Measurements from ENCODE around the gene VEPH1.
A peak's percentile ranks its signal among the peaks of the same experiment; 100 is the strongest.

VEPH1 gene

DNA sequence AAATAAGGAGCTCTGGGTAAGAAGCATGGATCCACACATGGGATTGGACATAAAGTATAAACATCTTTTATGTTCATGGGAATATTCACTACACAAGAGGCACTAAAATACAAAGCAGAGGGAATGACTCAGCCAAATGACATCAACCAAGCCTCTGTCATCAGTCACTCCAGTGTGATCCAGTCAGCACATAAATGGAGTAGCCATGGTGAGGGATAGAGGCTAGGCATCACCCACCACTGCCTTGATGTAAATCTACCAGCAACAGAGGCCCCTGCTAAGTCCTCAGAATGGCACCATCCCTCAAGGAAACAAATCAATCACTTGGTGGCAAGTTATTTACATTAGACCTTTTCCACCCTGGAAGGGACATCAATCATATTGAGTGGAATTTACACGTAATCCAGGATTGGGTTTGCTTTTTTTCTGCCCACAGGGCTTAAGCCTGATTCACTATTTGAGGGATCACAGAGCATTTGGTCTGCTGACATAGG is 27.2 kb downstream of the VEPH1 start:
- DNase-seq (ENCODE audit: low spot score): no peak

DNA sequence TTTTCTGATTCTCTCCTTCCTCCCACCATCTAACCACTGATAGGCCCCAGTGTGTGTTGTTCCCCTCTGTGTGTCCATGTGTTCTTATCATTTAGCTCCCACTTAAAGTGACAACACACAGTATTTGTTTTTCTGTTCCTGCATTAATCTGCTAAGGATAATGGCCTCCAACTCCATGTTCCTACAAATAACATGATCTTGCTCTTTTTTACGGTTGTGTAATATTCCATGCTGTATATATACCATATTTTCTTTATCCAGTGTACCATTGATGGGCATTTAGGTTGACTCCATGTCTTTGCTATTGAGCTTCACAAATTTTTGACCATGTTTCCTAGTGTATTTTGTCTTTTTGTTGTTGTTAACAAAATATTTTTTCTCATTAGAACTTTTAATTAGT is 30.6 kb downstream of the VEPH1 start:
- no peak for DNase-seq (ENCODE audit: low spot score)

DNA sequence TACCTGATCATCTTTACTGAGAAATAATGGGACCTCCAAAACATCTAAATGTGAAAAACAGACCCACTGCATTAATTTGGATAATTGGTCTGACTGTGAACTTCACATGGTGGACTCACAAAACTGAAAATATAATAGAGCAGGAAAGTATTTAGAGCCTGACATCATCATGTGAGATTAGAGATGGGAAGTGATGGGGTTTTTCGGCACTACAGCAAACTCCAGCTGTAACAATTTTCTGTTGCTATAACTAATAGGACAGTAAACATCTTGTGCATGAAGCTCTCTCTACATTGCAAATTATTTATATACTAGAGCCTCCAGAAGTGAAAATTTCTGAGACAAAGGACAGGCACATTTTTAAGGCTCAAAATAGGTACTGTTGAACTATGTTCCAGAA is 32.2 kb downstream of the VEPH1 start:
- DNase-seq (ENCODE audit: low spot score): no peak

DNA sequence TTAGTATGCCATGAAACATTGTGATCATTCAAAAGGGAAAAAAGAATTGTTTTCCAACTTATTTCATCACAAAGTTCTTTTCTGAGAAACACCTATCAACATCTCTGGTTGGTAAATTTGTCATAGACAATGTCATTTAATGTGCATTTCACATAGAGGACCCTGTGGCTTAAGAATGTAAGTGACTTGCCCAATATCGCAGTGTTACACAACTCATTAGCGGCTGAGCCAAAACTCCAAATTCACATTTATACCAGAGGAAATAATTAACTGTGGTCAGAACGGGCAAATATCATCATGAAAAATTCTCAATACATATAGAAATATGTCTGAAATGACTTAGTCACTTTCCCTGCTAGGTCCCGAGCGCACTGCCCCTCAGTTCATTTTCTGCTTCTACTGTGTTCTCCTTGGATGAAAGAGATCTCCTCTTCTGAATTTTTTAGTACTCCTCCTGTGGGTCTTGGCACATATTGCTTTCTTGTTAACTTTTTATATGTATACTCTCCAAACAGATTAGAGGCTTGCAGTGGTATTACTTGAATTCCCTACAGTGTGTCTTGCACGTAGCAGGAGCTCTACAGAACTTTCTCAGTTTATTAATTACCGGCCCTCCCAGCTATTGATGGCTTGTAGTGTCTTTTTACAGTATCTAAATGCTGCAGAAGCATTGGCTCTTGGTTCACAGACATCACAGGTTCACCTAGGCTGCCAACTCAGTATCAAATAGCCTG is 33.5 kb downstream of the VEPH1 start:
- DNase-seq (ENCODE audit: low spot score): no peak

DNA sequence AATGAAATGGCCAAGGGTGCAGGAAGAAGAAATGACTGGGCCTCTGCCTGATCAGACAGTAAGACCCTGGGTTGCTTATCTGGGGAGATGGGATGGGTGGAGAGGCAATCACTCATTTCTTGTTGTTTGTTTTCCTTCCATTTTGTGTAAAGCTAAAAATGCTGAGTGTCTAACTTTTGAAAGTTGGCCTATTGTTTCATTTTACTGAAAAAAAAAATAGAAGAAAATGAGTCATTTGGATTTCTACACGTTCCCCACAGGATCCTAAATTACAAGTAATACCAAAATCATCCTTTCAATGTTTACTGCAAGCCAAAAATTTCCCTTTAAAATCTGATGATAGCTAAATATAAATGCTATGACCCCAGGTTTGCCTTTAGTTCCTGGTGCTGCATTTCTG is 36.0 kb downstream of the VEPH1 start:
- no peak for DNase-seq (ENCODE audit: low spot score)

DNA sequence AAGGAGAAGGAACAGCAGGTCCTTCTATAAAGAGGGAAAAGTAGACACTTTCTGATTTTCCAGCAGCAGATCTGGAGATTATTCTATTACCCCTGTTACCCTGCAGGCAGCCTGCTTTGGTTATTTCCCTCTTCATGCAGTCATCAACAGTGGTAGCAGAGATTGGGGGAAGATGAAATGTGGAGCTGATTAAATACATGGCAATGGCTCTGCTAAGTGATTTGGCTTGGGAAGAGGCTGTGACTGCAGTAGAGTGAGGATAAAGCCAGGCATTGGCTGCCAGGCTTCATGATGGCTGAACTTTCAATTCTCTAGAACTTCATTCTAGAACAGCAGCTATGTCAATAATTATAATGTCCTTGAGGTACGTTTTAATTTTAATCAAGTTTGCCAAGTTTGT is 37.5 kb downstream of the VEPH1 start:
- DNase-seq (ENCODE audit: low spot score): no peak

DNA sequence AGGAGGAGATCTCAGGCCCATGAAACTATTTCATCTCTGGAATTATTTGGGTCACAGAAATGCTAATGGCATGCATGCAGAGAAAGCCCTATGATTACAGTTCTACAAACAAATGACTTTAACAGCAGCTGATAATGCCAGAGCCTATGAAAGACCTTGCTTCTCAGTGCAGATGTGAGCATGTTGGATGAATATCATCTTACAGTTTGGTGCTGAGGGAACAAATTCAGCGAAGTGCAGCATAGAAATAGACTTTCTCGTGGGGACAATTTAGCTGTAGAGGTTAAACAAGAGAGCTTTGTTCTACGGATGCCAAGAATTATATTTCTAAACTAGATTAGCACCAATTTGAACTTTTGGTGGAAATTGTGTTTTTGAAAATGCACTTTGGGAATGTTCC is 38.9 kb downstream of the VEPH1 start:
- no peak for DNase-seq (ENCODE audit: low spot score)

DNA sequence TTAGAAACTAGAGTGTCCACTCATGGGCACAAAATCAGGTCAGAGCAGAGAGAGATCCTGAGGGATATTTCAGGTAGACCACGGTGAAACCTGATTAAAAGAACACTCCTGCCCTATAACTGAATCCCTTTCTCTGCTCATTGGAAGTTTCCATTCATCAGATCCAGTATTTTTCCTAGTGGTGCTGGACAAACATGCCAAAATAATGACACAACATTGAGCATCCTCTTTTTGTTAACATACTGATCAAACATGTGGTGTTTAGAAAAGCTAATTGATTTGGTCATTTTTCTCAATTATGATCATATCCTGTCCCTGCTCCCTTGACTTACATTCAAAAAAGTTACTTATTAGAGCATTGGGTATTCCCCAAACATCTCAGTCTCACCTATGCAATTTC is 39.4 kb downstream of the VEPH1 start:
- no peak for DNase-seq (ENCODE audit: low spot score)

DNA sequence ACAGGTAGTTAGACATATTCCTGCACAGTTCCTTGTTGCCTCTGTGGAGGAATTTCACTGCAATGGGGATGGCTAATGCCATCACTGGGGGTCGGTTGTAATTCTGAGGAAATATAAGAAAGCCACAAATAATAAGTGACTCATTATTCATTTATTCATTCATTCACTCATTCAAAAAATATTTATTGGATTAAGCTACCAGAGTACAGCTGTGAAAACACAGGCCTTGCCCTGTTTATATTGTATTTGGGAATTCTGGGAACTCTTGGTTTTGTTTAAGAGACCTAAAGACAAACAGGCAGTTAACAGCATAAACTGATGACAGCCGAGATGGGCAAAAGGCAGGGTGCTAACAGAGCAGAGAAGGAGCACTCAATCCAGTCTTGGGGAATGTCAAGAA is 43.0 kb downstream of the VEPH1 start:
- no peak for DNase-seq (ENCODE audit: low spot score)

DNA sequence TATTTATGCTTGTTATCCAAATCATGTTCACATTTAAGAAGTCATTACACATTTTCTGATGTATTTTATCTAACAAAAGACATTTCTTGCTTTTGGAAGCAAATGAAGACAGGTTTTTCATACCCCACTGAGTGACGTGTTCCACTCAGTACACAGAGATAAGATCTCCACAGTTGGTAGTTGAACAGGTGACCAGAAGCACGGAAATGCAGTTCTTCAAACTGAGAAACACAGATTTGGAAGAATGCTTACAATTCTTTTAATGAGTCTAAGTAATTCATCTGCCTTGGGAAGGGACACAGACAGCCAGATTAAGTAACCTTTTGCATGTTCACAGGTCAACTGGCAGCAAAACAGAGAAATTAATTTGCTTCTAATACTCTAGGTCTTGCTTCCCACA is 43.5 kb downstream of the VEPH1 start:
- no peak for DNase-seq (ENCODE audit: low spot score)

DNA sequence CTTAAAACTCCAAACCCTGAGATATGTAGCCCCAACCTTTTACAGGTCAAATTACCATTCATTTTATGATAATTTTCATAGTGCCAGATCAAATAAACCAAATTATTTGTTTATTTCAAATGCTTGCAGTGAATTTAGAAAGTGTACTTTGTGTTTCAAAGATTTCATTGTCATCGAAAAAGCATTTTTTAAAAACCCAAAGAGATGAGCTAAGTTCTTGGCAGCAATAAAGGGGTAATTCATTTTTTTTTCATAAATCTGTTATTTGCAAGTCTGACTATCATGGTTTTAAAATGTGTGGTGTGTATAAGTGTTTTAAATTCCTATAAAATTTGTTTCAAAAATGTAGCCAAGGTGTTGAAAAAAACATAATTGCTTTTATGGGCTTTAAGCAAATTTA is 49.4 kb downstream of the VEPH1 start:
- DNase-seq (ENCODE audit: low spot score): no peak

DNA sequence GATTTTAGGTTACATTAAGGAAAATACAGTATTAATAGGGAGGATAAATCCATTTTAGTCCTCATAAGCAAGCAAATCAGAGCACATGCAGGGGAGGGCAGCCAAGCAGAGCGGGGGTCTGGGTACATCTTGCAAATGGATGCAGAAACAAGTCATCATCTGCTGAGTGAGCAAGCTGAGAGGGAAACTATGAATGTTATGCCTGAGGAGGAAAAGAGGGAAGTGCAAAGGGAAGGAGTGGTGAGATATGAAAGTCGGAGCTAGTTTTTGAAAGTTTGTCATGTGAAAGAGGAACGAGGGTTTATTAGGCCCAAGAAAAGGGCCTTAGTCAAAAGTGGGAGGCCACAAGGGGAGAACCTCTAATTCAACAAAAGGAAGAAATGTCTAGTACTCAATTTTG is 51.1 kb downstream of the VEPH1 start:
- no peak for DNase-seq (ENCODE audit: low spot score)

DNA sequence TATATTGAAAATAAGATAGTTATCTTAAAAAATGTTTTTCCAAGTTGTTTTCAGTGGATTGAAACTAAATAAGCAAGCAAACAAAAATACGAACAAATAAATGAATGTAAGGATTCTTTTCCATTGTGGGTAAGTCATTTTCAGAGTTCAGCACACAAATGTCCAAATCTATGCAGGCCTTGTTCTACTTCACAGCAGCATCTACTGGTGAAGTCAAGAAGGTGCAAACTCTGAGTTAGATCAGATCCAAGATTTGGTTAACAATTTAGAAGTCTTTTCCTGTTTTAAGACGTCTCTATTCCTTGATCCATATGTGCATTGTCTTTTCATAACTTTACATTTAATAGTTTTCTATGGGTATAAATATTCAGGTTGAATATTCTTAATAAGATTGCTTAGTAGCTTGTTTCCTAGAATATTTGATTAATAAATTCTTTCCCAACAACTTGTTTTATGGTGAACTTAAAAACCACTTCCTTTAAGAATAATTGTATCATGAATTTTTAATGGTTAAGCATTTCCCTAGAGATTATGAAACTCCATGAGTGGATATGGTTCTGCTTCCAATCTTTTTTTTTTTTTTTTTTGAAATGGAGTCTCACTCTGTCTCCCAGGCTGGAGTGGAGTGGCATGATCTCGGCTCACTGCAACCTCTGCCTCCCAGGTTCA is 56.1 kb downstream of the VEPH1 start:
- peak; percentile 31 for DNase-seq (ENCODE audit: low spot score)

DNA sequence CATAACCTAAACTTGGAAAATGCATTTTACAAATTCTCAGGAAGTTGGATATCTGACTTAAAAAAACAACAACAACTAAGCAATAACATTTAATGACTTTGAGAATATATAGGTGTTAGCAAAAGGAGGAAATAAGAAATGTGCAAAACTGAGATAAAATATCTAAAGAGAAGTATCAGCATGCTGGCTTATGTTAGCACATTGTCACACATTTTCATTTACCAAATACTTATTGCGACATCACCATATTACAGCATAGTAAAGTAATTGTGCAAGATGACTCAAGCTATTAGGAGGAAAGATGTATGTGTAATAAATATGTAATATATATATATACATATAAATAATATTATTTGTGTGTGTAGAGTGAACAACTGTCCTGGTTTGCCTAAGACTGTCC is 57.4 kb downstream of the VEPH1 start:
- DNase-seq (ENCODE audit: low spot score): no peak

DNA sequence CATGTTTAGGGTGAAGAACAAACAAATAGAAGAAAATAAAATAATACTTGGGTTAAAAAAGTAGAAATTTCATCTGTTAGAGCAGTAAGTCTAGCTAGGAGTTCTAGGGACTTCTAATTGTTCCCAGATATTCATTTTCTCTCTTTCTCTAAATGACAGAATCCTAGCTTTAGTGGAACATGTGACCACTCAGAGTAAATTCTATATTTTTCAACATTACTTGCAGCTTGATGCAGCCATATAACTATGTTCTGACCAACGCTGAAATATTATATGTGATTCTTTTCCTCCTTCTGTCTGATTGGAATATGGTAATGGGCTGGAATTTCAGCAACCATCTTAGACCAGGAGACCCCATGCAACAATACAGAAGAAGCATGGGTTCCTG is 58.4 kb downstream of the VEPH1 start:
- DNase-seq (ENCODE audit: low spot score): no peak

DNA sequence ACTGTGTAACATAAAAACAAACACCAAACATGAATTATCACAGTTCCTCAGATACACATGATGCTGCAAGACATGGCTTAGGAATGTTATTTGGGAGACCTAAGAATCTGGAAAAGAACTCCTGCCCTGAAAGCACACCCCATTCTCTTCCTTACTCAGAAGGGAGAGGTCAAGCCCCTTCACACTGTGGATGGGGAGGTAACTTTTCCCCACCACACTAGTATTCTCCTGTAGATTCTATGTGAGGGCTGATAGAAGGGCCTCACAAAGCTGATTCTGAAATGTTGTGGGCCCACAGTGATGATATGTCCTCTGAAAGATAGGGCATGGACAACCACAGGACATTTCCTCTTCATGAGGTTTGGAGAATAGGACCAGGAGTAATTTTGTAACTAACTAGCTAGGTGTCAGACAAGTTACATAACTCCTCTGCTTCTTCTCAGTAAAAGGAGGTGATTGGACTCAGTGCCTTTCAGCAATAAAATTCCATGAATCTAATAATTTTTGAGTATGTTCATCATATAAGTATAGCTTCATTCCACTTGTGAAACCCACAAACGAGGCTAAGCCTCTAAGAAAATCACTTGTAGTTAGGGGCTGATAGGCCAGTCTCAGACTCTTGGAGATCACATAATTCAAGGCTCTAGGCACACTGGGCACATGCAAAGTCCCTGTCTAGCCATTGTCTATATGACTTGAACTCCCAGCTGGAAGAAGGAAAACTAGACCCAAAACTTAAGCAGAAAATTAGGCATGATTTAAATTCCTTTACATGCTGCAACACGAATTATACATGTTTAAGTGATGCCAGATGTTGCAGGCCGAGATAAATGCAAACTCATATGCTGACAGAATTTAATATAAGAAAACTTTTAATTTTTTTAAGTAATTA is 59.1 kb downstream of the VEPH1 start:
- no peak for DNase-seq (ENCODE audit: low spot score)

DNA sequence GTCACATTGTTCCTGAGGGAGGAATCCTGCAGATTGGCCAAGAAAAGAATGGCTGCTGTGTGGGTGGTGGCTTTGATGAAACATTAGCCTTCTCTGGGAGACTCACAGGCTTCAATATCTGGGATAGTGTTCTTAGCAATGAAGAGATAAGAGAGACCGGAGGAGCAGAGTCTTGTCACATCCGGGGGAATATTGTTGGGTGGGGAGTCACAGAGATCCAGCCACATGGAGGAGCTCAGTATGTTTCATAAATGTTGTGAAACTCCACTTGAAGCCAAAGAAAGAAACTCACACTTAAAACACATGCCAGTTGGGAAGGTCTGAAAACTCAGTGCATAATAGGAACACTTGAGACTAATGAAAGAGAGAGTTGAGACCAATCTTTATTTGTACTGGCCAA is 60.5 kb downstream of the VEPH1 start:
- DNase-seq (ENCODE audit: low spot score): no peak

DNA sequence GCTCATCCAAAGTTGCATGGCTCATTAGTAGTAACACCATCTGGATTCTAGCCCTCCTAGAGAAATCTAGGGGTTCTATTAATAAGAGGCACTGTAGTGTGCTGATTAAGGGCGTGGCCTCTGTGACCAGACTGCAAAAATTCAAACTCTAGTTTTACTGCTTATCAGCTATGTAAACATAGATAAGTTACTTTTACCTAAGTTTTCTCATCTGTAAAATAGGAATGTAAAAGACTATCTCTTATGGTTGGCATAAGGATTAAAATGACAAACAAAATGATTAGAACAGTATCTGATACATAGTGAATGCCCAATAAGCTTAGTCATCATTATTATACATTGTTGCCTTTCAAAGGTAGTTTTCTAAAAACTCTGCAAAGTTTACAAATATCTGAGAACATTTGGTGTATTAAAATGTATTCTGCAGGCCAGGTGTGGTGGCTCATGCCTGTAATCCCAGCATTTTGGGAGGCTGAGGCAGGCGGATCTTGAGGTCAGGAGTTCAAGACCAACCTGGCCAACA is 62.1 kb downstream of the VEPH1 start:
- no peak for DNase-seq (ENCODE audit: low spot score)

DNA sequence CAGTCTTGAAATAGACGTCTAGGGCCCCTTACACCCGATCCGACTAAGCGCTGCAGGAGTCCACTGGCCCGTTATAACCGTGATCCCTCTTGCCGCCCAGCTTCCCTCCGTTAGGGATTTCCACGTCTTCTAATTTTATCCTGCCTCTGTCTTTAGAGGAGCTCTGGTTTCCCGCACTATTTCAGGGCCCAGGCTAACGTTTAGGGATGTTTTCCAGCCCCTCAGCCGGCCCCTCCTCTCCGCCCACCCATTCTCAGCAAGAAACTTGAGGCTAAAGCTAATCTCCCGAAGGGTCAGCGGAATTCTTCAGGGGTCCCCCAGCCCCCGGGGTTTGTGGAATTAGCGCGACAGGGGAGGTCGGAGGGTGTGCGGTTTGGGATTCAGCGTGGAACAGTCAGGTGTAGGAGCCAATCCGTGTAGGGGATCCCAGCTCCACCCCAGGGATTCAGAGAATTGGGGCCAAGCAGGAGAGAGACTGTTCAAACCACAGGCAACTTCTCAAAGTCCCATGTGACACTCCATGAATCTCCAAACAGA is 65.0 kb downstream of the VEPH1 start:
- DNase-seq (ENCODE audit: low spot score): peak; percentile 34

DNA sequence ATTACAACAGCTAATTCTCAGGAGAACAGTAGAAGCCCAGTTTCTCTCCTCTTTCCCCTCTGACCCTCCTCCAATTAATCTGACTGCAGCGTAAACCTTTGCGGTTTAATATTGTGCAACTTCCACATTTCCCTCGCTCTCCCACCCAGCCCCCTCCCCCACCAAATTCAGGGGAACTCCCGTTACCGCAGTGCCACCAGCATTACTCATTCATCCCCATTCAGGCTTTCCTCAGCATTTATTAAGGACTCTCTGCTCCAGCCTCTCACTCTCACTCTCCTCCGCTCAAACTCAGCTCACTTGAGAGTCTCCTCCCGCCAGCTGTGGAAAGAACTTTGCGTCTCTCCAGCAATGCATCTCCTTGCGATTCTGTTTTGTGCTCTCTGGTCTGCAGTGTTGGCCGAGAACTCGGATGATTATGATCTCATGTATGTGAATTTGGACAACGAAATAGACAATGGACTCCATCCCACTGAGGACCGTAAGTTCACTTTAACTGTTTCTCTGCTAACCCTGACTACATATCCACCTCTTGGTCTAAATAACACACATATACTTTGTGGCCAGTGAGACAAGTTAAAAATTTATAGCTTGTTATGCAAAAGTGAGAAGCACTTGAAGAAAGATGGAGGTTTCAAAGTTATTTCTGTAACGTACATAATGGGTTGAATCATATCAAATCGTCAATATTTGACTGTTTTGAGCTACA is 66.5 kb downstream of the VEPH1 start, which contains the start of gene PTX3:
Gene PTX3, plus strand, starts transcription at position 268 of the 709 bp plus-strand sequence. Its CDS starts 84 bp downstream, at position 352.
- DNase-seq (ENCODE audit: low spot score): no peak

DNA sequence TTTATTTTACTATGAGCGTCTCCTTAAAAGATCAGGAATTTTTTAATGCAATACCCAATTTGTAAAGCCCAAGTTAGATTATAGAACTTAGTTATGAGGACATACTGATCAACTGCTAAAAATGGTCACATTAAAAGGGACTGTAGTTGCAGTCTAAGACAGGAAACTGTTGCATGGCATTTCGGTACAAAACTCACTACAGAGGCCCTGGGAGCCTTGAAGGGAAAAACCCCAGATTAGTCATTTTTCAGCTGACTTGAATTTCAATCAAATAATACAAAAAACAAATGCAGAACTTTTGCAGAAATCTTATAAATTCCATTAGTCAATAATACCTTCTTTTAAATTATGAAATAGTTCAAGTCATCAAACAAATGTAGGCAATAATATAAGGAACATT is 73.5 kb downstream of the VEPH1 start:
- no peak for DNase-seq (ENCODE audit: low spot score)

DNA sequence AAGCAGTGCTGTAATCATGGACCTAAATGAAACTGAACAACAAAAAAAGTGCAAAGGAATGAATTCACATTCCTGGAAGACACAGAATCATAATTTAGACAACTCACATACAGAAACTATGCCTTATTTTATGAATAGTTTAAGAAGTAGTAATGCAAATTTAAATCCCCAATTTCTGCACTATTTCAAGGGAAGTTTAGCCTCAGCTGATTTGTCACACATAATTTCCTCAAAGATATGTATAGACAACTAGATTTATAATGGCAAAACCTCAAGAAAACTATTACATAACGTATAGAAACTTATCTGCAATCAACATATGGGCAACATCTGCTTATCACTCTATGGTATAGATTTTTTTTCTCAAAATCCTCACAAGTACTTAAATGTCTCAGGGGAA is 74.4 kb downstream of the VEPH1 start:
- no peak for DNase-seq (ENCODE audit: low spot score)
